G401 (cell line): ENCODE results near the gene CDK3. TPM values are rescaled to one million over a fixed set of nuclear protein-coding genes. Genes with fewer than 3 reads are reported as not detected.
"Not testable (repeated sequence)": the region's sequence is repeated elsewhere in the genome, so short reads cannot be mapped to it uniquely, and the experiment has no call there.

Experiments used
- DNase-seq: peaks from one replicate; pipeline ENCODE4 v3.0.0-alpha.2; 2015; ENCODE audit warnings: low spot score
- in situ Hi-C: cut with HindIII; loops from 2 replicates; pipeline ENCODE4 v1.10.0; 2016; ENCODE audit warnings: low sequenced_read_pairs, mixed read lengths
- total RNA-seq: library from RNA; depleted of rRNA; stranded (reverse); fragments of >200 nt; shearing (Covaris generic); gene quantifications from 2 replicates; pipeline ENCODE4 v1.2.3, GENCODE V29; 2014

CDK3 gene
- total RNA-seq, 1 experiment from 2014 or later: 0.68 TPM

GRCh38 chr17:76032073-76032779 lies 31.6 kb downstream of the CDK3 start:
- no peak for DNase-seq

GRCh38 chr17:76032780-76033108 lies 32.1 kb downstream of the CDK3 start:
- DNase-seq: no peak
- in situ Hi-C loops: loop anchor here (25.0 kb wide), 1 partner anchor 120 kb away; the partner anchor contains the start of gene MRPL38

More at GRCh38 chr17:76032073-76032779, 31.6 kb downstream of the CDK3 start:
- in situ Hi-C loops: loop anchor here (25.0 kb wide), 1 partner anchor 120 kb away; the partner anchor contains the start of gene MRPL38

- DNase-seq: no peak
- in situ Hi-C loops: loop anchor here (25.0 kb wide), 1 partner anchor 121 kb away; the partner anchor contains the start of gene MRPL38
These were observed 32.5 kb downstream of the CDK3 start for GRCh38 chr17:76033139-76033538.

- DNase-seq: no peak
- in situ Hi-C loops: loop anchor here (25.0 kb wide), 1 partner anchor 122 kb away; the partner anchor contains the start of gene MRPL38
These were observed 34.0 kb downstream of the CDK3 start for GRCh38 chr17:76034428-76035350.

GRCh38 chr17:76036497-76037261 lies 36.0 kb downstream of the CDK3 start:
- in situ Hi-C loops: loop anchor here (25.0 kb wide), 1 partner anchor 124 kb away; the partner anchor contains the start of gene MRPL38
- DNase-seq: no peak

- DNase-seq: no peak
- in situ Hi-C loops: loop anchor here (25.0 kb wide), 1 partner anchor 126 kb away; the partner anchor contains the start of gene MRPL38
These were observed 37.4 kb downstream of the CDK3 start for GRCh38 chr17:76038050-76038449.

- no peak for DNase-seq
- in situ Hi-C loops: loop anchor here (25.0 kb wide), 1 partner anchor 127 kb away; the partner anchor contains the start of gene MRPL38
These were observed 38.5 kb downstream of the CDK3 start for GRCh38 chr17:76039121-76039520.

- DNase-seq: no peak
- in situ Hi-C loops: loop anchor here (25.0 kb wide), 1 partner anchor 128 kb away; the partner anchor contains the start of gene MRPL38
These were observed 39.7 kb downstream of the CDK3 start for GRCh38 chr17:76040376-76040775.

GRCh38 chr17:76042868-76043267 lies 42.2 kb downstream of the CDK3 start:
- in situ Hi-C loops: loop anchor here (25.0 kb wide), 1 partner anchor 131 kb away; the partner anchor contains the start of gene MRPL38

GRCh38 chr17:76044475-76045007 lies 43.9 kb downstream of the CDK3 start:
- in situ Hi-C loops: loop anchor here (25.0 kb wide), 1 partner anchor 132 kb away; the partner anchor contains the start of gene MRPL38
- DNase-seq: not testable (repeated sequence)

More at GRCh38 chr17:76042868-76043267, 42.2 kb downstream of the CDK3 start:
- not testable (repeated sequence) for DNase-seq

GRCh38 chr17:76046064-76046463 lies 45.4 kb downstream of the CDK3 start:
- no peak for DNase-seq
- in situ Hi-C loops: loop anchor here (25.0 kb wide), 1 partner anchor 134 kb away; the partner anchor contains the start of gene MRPL38

- in situ Hi-C loops: loop anchor here (25.0 kb wide), 1 partner anchor 136 kb away; the partner anchor contains the start of gene MRPL38
- DNase-seq: no peak
These were observed 47.5 kb downstream of the CDK3 start for GRCh38 chr17:76048025-76048605.

GRCh38 chr17:76048711-76049110 lies 48.1 kb downstream of the CDK3 start:
- in situ Hi-C loops: loop anchor here (25.0 kb wide), 1 partner anchor 136 kb away; the partner anchor contains the start of gene MRPL38
- no peak for DNase-seq

GRCh38 chr17:76049239-76049638 lies 48.6 kb downstream of the CDK3 start:
- in situ Hi-C loops: loop anchor here (25.0 kb wide), 1 partner anchor 137 kb away; the partner anchor contains the start of gene MRPL38

GRCh38 chr17:76049836-76050537 lies 49.3 kb downstream of the CDK3 start:
- in situ Hi-C loops: loop anchor here (25.0 kb wide), 1 partner anchor 138 kb away; the partner anchor contains the start of gene MRPL38
- no peak for DNase-seq

More at GRCh38 chr17:76049239-76049638, 48.6 kb downstream of the CDK3 start:
- no peak for DNase-seq

- no peak for DNase-seq
- in situ Hi-C loops: no loop called here
These were observed 50.1 kb downstream of the CDK3 start for GRCh38 chr17:76050538-76051467.
